ENCODE measurements around the gene PON1.

The PON1 gene

DNA sequence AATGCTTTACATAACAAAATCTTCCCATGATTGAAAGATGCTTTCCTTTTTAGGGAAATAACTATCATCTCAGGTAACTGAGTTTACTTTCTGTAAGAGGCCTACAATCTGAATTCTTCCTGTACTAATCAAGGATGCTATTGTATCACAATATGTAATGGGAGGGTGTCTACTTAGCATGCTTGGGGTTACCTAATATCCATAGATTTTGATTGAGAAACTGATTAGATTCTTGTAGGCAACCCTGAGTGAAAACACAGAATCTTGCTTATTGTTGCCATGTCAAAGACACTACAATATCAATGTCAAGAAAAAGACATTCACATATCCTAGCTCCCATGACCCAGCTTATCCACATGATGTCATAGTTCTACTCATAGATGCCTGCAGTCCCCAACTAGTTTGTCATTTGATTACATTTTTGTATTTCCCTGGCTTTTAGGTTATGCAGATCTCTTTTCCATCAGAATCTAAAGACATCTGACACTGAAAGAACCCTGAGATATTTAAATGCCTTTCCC, 62.4 kb downstream of the PON1 start:
- no peak for DNase-seq

DNA sequence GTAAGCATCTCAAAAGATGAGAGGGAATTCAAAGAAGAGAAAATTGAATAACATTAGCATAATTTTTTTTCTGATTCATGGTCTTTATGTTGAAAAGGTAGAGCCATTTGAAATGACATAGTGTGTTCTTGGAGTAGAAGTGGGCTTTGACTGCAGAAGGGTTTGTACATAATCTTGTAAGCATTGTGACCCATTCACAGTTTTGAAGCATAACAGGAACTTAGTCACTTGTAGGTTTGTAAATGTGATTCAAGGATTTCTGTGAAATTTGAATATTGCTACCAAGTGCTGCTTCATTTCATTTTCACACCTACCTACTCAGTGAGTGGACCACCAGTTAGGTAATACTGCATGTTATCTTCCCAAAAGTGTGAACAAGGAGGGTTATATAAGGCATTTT, 68.6 kb downstream of the PON1 start:
- DNase-seq: no peak

DNA sequence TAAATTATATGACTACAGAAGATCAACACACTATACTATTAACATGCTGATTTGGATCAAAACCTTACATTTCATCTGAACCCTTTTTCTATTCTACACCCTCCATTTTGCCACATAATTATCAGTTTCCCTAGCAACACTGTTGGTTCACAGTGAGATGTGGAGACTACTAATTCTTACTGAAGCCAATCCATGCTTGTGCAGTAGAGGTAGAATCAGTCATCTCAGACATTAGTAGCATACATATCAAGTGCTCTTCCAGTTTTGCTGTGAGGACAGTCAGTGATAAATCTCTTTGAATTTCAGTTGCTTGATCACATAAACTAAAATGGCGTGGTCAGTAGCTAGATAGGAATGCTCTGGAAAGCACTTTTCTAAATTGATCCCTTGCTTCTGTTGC, 70.3 kb downstream of the PON1 start:
- no peak for DNase-seq

DNA sequence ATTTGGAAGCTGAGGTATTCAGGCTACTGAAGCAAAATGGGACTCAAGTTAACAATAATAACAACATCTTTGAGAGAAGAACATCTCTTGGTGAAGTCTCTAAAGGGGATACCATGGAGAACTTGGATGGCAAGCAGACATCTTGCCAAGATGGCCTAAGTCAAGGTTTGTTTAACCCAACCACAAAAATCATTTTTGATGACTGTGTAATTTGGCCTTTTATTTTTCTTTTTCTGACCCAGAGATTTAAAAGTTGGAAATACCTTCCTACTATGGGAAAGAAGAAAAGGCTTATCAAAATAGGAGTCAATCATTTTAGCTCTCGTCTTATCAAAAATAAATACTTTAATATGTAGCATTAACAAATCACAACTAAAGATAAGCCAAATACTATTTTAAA, 72.4 kb downstream of the PON1 start:
- no peak for DNase-seq

DNA sequence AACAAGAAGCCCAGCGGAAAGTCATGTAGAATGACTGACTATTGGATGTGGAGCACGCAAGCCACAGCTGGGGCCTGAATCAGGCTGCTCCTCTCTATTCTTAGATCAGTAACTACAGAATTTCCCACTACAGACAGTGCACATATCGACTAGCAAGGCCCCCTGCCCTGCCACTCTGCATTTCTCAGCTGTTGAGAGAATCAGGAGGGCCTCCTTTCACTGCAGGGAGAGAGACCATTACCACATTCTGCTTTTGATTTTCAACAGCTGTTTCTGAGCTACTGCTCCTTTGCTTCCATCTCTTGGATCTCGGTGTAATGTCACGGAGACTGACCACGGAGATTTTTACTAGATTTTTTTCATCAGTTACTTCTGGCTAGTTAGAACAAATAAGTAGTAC, 73.8 kb downstream of the PON1 start:
- DNase-seq: no peak
